Stimulated activated naive CD8-positive, alpha-beta T cell treated with anti-CD3 and anti-CD28 coated beads, Interleukin-15, Interleukin-2, amounts not matched to agents 100 U/mL and 50 U/mL, for 24 hours (primary cell): ENCODE data around the gene RFK.

Experiments
- ATAC-seq: fragments of 150-1000 bp; cut with Tn5 transposase; one replicate; pipeline ENCODE4 v1.10.0; 2021
- DNase-seq: peaks from one replicate; pipeline ENCODE4 v3.0.0; 2021

RFK gene

DNA sequence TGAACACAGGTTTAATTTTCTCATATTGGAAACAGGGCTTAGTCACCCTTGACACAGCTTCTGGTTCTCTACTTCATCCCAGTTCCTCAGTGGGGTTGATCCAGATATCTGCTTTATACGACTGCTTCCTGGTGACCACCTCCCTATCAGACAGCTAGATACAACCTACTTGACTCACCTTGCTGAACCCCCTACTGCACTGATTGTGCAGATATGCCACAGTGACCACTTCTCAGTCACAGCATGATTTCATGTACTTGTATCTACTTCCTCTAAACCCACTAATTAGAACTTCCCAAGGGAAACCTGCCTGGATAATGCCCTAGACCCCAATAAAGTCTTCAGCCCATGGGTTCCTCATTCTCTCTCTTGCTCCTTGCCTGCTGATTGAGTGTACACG, 18.4 kb upstream of the RFK start:
- ATAC-seq (no peak), DNase-seq (no peak)

DNA sequence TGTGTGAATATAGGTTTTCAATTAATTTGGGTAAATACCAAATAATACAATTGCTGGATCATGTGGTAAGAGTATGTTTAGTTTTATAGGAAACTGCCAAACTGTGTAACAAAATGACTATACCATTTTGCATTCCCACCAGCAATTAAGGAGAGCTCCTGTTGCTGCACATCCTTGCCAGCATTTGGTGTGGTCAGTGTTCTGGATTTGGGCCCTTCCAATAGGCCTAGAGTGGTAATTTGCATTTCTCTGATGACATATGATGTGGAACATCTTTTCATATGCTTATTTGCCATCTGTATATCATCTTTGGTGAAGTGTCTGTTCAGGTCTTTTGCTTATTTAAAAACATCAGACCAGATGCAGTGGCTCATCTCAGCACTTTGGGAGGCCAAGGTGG, 11.6 kb upstream of the RFK start:
- DNase-seq (no peak), ATAC-seq (no peak)

DNA sequence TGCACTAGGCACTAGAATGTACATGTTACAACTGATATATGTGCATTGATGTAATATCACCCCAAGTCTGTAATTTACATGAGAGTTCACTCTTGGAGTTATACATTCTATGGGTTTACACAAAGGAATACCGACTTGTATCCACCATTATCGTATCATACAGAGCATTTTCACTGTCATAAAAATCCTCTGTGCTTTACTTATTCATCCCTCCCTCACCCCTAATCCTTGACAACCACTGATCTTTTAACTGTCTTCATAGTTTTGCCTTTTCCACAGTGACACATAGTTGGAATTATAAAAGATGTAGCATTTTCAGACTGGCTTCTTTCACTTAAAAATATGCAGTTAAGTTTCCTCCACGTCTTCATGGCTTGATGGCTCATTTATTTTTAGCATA, 11.1 kb upstream of the RFK start:
- no peak for DNase-seq
- ATAC-seq = no peak

DNA sequence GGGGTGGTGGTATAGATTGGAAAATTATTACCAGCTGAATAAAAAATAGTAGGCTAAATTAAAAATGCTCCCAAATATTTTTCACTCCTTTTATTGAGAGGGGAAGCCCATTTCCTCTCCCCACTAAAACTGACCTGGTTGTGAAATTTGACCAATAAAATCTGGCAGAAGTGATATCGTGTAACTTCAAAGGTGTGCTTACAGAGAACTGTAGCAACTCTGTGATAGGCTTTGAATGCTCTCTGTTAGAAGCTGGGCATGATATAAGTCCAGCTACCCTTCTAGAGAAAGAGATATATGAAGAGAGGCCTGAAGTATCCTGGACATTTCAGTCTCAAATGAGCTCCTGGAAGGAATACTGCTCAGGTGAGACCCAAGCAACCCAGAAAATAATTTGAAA, 10.2 kb upstream of the RFK start:
- ATAC-seq (no peak), DNase-seq (no peak)

DNA sequence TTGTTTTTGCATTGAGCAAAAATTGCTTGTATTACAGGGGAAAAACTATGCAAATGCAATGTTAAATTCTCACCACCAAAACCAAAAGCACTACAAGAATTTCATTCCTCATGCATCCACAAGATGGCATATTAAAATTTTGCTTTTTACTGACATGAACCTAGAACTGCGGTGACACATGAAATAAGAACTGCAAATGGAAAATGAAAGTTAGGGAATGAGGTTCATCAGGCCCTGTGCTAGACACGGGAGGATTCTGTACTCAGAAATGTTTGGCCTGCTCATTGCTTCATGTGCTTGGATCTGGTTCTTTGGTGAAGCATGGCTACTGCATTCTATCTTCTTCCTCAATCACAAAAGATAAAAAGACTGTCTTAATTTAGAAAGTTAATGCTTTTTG, 9.1 kb upstream of the RFK start:
- ATAC-seq = peak; percentile 92

DNA sequence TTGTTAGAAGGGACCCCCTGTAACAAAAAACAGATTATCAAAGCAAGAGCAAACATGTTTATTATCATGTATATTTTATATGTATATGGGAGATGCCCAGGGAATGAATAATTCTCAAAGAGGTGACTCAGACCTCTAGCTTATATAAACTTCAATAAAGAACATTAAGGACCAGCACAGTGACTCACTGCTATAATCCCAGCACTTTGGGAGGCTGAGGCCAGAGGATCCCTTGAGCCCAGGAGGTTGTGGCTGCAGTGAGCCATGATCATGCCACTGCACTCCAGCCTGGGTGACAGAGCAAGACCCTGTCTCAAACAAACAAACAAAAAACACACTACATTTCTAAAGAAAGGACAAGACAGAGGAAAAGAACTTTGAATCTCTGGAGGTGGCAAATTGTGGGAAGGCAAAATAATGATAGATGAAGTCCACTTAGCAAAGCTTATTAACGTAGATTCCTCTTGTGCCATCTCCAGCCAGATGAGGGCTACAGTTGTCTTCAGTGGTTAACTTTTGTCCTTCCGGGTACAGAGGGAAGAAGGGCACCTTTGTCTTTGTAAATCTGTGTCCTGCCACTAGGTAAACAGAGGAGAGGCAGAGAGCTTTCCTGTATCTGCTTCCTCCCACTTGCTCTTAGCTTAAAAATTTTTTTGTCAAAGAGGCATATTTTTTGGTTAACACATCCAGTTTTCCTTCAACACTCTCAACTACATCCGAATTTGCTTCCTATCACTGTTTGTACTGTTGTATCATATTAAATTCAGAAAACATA, 7.5 kb upstream of the RFK start:
- no peak for DNase-seq
- no peak for ATAC-seq

More for the DNA sequence above, 9.1 kb upstream of the RFK start:
- DNase-seq = no peak

DNA sequence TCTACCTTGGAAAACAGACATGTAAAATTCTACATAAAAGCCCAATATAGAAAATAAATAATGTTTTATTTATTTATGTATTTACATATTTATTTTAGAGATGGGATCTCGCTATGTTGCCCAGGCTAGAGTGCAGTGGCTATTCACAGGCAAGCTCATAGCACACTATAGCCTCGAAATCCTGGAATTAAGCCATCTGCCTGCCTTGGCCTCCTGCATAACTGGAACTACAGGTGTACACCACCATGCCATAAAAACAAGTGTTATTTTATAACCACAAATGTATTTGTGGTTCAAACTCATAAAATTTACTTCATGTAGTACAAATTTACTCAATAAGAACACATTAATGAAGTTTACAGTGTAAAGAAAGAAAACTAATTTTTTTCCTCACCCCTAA, 7.0 kb upstream of the RFK start:
- ATAC-seq (no peak), DNase-seq (no peak)

DNA sequence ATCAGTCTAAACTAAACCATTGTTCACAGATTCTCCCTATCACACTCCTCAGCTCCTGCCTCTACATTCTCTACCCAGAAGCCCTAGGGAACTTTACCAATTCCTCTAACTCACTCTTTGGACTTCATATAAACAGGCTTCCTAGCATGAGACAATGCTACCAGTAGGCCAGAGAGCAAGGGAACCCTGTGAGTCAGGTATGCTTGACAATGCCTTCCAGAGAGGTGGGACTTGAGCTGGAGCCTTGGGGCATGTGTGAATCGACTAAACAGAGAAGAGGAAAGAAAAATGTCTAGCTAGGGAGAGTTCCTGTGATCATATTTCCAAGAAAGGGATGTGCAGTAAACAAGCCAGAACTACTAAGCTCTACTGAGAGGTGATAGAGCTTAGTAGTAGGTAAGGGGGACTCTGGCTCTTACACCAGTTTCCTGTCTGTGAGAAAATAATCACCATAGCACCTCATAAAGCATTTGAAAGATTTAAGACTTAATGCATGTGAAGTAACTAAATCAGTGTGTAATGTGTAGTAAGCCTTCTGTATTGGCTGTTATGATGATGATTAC, 6.4 kb upstream of the RFK start:
- DNase-seq = no peak
- no peak for ATAC-seq

DNA sequence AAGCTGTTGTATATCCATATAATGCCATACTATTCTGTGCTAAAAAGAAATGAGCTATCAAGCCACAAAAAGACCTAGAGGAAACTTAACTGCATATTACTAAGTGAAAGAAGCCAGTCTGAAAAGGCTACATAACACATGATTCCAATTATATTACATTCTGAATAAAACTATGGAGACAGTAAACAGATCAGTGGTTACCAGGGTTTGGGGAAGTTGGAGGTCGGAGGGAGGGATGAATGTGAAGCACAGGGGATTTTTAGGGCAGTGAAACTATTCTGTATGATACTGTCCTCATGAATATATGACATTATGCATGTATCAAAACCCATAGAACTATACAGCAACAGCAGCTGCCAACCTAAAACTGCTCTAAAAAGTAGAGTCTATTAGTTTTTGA, 5.6 kb upstream of the RFK start:
- ATAC-seq (no peak), DNase-seq (no peak)

DNA sequence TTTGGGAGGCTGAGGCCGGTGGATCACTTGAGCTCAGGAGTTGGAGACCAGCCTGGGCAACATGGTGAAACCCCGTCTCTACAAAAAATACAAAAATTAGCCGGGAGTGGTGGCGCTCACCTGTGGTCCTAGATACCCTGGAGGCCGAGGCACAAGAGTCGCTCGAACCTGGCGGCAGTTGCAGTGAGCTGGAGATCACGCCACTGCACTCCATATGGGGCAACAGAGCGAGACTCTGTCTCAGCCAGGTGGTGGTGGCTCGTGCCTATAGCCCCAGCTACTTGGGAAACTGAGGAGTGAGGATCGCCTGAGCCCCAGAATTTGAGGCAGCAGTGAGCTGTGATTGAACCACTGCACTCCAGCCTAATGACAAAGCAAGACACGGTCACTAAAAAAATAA, 2.4 kb upstream of the RFK start:
- ATAC-seq (no peak), DNase-seq (no peak)

DNA sequence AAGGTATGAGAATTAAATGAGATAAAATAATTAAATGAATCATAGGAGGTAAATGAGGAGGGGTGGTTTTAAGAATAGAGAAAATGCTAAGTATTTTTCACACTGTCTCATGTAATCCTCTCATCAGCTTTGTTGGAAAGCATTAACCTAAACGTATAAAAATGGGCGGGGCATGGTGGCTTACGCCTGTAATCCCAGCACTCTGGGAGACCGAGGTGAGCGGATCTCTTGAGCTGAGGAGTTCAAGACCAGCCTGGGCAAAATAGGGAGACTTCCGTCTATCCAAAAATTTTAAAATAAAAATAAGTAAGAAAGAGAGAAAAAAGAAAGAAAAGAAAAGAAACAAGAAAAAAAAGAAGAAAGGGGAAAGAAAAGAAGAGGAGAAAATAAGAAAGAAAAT, 1.9 kb upstream of the RFK start:
- ATAC-seq = no peak
- no peak for DNase-seq

DNA sequence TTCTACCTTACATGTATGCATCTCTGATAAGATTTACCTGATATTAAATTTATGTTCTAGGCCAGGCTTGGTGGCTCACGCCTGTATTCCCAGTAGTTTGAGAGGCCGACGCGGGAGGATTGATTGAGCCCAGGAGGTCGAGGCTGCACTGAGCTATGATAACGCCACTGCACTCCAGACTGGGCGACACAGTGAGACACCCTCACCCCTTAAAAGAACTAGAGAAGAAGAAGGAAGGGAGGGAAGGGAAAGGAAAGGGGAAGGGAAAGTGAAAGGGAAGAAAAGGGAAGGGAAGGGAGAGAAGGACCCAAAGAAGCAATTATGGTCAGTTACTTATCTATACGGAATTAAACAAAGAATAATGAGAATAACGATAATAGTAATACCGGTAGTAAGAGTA, 1.2 kb upstream of the RFK start:
- ATAC-seq = no peak
- DNase-seq = no peak

DNA sequence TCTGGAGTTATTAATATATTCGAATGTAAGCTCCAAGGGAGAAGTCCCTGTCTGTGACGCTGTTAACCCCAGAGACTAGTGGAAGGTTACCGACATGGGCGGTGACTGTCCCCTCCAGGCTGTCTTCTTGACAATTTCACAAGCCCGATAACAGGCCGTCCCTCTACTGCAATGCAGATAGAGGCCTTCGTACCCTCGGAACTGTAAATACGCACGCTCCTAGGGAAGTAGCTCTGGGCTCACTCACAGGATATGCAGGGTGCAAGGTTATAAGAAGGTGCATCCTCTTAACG, 680 bp upstream of the RFK start:
- ATAC-seq = peak; percentile 62
- peak; percentile 57 for DNase-seq

DNA sequence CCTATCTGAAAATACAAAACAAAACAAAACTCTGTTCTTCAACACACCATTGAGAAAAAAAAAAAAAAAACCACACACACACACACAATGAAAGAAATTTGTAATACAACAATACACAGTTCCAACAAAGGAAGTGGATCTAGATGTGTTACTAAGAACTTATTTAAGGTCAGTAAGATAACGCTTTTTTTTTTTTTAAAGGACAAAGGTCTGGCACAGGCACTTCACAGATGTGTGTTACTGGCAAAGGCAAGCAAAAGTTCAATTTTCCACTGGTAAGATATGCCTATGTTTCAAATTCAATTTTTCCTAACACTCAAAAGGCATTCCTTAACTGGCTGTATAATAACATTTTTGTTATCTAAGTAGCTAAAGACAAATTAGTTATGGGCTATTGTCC, 3.6 kb downstream of the RFK start:
- no peak for ATAC-seq
- no peak for DNase-seq

DNA sequence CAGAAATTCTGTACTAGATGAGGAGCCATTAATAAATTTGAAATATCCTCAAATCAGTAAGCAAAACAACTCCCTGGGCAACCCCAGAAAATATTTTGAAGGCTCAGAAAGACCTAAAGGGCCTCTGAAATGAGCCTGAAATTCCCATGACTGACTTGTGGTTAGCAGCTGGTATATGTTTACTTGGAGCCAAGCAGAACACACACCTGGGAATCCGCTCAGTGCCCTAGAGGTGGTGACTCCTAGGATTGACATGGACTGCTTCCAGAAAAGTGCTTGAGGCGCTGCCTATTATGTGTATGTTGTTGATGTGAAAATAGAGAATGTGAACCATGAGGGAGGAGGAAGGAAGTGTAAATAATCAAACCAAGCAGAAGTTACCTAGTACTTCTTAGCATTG, 14.7 kb downstream of the RFK start:
- no peak for DNase-seq
- no peak for ATAC-seq

DNA sequence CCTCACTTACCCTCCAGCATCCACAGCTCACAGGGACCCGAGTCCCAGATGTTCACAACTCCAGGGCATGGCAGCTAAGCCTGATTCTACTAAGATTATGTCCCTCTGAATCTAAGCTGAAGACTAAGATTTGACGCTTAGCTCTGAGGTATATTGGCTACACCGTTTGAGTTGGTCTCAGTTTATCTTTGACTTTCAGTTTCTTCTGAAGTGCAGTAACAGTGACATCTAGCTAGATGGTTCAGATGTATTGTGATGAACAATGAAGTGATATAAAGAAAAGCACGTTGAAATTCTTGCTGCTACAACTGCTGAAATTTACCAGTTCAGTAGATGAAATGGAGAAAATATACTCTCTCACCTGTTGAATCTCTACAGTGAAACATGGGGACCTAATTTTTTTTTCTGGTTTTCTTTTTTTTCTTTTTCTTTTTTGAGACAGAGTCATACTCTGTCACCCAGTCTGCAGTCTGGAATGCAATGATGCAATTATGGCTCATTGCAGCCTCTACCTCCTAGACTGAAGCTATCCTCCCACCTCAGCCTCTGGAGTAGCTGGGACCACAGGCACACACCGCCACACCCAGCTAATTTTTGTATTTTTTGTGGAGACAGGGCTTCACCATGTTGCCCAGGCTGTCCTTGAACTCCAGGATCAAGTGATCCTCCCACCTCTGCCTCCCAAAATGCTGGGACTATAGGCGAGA, 15.7 kb downstream of the RFK start:
- ATAC-seq (no peak), DNase-seq (no peak)

DNA sequence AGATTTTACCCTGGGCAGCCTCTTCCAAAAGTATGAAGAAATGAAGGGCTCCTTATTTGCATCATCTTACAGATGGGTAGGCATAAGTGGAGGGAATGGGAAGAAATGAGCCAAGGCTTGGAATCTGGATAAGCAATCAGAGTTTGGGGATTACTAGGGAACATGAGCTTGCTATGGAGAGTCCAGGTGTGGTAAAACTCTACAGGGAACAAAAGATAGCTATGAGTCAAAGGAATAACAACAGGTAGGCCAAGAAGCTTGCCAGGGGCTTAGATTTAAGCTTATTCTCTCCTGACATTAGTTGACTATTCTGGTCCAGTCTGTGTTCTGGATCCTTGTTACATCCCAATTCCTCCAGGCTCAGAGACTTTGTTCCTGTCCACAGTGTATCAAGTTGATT, 16.4 kb downstream of the RFK start:
- DNase-seq = no peak

DNA sequence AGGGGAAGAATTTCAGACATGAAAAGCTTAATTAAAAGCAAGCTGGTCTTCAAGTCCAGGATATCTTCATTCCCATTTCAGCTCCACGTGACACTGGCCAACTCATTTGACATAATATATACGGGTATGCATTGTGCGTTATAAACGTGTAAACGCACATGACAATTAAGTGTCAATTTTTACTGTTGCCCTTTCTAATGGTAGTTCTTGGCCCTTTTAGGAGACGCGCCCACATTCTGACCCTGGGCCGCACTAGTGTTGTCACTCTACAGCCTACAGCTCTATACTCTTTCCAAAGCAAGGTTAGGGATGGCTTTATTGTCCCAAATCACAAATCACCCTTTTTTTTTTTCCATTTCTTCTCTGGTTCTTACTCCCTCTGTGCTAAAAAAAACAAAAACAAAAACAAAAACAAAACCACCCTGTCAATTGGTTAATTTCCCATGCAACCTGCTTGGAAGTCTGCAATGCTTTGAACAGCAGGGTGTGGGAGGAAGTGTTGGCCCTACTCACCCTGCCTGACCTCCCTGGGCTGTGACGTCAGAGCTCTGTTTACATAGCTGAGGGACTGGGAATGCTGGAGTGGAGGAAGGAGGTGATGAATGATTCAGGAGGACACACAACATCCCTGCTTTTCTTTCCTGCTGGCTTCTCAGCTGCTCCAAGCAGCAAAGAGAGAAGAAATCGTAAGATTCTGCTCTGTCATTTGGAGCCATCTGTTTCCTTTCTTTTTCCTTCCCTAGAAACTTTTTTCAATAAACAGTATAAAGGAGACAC, 19.3 kb downstream of the RFK start:
- no peak for ATAC-seq
- DNase-seq = no peak

More for the DNA sequence above, 16.4 kb downstream of the RFK start:
- ATAC-seq = no peak

DNA sequence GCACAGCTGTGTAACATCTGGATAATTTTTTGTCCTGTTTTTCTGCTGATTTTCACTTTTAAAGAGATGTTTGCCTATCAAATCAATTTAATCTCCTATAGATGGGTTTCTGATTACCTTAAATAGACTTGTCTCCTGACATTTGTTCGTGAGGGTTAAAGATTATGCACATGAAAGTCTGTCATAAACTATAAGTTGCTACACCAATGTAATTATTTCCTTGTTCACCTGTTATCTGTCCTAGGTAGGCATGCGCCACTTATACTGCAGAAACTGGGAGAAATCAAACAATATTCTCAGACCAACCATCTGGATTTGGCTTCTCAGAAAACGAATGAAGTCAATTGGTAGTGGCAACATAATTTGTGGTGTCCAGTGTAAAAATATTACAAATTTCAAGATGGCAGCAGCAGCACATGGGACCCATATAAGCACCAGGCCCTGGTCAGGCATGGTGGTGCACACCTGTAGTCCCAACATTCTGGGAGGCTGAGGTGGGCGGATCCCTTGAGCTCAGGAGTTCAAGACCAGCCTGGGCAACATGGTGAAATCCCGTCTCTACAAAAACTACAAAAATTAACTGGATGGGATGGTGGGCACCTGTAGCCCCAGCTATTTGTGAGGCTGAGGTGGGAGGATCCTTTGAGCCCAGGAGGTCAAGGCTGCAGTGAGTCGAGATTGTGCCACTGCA, 20.3 kb downstream of the RFK start:
- ATAC-seq = no peak
- no peak for DNase-seq

DNA sequence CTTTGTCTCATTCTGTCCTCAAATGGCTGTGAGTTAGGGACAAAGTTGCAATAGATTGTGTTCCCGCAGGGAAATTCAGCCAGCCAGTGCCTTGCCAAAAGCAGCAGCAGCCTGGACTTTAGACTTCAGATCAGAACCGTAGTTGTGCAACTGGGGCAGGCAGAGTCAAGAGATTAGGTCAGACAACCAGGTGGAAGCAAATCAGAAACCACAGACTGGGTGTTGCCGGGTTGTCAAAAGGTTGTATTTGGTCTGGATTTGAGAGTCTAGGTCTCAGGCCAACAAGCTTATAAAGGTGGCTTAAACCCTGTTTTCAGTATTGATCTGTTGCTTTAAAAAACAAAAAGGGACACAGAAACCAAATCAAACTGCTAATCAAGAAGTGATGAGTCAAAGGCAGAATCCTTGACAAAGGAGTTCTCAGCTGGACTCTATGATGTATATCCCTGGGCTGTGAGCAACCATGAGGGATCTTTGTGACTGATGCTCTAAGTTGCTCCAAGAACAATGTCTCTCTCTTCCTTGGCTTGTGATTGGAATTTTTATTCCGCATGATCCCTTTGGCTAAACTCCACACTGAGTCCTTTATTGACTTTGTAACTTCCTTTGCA, 20.9 kb downstream of the RFK start:
- no peak for DNase-seq
- no peak for ATAC-seq

DNA sequence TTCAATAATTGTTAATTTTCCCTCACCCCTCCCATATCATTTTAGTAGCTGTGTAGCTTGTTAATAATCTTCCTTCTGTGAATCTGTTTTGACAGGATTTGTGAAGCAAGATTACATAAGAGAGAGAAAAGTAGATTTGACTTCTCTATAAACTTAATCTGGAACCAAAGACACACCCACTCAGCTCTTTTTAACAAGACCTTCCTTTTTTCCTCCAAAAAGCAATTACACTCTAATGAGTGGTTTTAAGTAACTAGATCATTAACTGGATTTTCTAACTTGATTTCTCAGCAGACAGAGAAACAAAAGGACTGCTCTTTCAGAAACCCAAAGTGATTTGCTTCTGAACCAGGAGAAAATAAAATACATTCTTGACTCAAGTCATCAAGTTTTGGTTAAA, 21.9 kb downstream of the RFK start:
- no peak for DNase-seq
- no peak for ATAC-seq

DNA sequence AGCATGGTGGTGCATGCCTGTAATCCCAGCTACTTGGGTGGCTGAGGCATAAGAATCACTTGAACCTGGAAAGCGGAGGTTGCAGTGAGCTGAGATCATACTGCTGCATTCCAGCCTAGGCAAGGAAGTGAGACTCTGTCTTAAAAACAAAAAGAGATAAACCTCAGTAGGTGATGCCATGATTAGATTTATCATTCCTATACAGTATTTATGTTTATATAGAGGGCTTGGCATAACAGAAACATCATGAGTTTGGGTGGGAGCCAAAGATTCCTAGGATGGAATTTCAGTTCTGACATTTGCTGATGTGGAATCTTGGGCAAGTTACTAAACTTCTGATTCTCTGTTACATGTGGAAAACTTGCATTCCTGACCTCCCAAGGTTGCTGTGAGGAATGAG, 22.3 kb downstream of the RFK start:
- no peak for DNase-seq

More for the DNA sequence above, 22.3 kb downstream of the RFK start:
- no peak for ATAC-seq
